ENCODE data around the gene KLHL30.

The KLHL30 gene

DNA sequence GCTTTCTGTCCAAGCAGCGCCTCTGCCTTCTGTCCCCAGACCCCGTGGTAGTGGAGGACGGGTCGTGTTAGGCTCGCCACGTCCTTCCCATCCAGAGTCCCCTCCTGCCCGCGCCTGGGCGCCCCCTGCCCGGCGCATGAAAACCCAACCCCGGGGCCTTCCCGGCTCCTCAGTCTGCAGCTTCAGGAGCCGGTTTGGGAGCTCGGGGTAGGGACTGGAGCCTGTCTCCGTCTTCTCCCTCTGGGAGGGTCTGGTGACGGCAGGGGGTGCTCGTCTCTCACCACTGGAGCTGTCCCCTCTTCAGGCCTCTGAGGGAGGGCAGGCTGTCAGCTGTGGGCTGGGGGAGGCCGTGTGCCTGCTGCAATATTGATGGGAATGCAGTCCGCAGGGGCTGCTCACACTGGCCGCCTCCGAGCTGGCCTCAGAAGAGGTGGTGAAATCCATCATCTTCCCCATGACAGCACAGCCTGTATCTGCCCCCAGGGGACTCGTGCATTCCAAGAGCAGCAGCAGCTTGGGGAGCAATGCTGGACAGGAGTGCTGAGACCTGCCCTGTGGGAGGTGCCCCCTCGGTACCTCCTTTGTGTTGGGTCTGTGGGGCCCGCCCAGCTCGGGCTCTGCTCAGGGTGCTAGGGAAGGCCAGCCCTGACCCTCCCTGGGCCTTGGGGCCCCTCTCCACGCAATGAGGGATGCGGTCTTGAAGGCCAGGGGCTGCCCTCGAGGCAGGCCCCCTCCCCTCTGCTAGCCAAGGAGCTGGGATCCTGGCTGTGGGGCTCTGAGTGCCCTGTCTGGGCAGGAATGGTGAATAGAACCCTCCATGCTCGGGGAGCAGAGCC, 17.8 kb upstream of the KLHL30 start:
- TF ChIP-seq, protein P1, sequence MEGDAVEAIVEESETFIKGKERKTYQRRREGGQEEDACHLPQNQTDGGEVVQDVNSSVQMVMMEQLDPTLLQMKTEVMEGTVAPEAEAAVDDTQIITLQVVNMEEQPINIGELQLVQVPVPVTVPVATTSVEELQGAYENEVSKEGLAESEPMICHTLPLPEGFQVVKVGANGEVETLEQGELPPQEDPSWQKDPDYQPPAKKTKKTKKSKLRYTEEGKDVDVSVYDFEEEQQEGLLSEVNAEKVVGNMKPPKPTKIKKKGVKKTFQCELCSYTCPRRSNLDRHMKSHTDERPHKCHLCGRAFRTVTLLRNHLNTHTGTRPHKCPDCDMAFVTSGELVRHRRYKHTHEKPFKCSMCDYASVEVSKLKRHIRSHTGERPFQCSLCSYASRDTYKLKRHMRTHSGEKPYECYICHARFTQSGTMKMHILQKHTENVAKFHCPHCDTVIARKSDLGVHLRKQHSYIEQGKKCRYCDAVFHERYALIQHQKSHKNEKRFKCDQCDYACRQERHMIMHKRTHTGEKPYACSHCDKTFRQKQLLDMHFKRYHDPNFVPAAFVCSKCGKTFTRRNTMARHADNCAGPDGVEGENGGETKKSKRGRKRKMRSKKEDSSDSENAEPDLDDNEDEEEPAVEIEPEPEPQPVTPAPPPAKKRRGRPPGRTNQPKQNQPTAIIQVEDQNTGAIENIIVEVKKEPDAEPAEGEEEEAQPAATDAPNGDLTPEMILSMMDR (IDR thresholded peaks at IDR 0.05; ENCODE audit: insufficient read depth, low read length, missing control alignments): no peak
- ChIA-PET CTCF (no interaction called here), POLR2A (interaction anchor here (0.6 kb wide), 1 partner anchor 17 kb away, joined by 3 read pairs; no protein-coding TSS in a partner anchor)
- H3K4me3 ChIP-seq (ENCODE audit: low read depth, low read length): no peak overlapping the region
- no peak for DNase-seq (ENCODE audit: low read depth, low spot score)

DNA sequence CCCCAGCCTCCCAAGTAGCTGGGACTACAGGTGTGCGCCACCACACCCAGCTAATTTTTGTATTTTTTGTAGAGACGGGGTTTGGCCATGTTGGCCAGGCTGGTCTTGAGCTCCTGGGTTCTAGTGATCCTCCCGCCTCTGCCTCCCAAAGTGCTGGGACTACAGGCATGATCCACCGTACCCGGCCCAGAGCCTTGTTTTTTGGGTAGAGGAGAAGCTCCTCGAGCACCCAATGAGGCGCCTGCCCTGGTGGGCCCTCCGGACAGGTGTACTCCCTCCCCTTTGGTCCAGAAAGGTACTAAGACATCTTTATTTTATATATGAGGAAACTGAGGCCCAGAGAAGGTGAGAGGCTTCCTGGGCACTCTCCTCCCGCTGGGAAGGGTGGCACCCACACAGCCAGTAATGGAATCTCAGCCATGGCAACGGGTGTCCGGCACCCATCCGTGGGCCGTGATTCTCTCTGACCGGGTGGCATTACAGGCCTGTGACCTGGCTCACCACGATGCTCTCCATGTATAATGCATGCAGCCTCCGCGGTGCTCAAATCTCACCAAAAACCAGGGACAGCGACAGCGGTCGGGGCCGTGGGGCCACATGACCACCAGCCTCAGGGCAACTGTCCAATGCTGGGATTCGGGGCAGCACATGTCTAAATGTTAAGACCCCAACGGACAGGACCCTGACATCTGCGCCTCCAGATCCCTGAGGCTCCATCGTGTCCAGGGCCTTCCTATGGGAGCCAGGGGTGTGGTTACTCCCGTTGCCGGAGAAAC, 16.8 kb upstream of the KLHL30 start:
- no peak overlapping the region for H3K4me3 ChIP-seq (ENCODE audit: low read depth, low read length)
- TF ChIP-seq, protein P1 (IDR thresholded peaks at IDR 0.05; ENCODE audit: insufficient read depth, low read length, missing control alignments): no peak
- POLR2A ChIA-PET: no interaction called here
- CTCF ChIA-PET: no interaction called here
- no peak for DNase-seq (ENCODE audit: low read depth, low spot score)

DNA sequence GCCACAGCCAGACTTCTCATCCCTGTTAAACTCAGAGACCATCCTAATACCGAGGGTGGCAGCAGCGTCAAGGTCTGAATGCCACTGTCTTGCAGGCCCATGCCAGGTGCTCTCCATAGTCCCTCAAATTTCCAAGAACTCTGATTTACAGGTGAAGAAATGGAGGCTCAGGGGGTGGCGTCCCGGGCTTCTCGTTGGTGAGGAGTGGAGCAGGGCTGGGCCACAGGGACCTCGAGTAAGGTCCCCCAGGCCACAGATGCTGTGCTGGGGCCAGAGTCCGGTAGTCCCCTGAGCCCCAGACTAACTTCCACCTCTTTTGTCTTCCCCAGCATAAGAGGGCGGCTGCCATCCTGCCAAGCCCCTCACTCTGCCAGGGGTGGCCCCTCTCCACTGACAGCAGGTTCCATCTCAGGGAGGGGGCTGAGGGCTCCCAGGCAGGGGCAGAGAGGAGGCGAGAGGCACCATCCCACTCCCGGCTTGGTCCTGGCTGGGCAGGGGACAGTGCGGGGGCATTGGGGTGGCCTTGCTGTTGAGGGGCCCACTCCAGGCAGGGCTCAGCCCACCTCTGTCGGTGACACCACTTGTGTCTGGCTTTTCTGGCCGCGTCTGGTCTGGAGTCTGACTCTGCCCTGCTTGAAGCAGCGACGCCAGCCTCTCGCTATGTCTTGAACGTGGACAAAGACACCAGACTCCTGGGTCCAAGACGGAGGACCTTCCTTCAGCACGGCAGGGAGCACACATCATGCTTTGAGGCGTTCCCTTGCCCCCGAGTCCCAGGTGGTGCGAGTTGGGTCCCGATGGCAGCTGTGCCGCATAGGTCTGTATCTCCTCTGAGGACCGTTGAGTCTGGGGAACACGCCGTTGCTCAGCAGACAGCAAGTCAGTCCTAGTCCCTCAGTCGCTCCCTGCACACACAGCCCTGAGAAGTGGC, 15.9 kb upstream of the KLHL30 start:
- no peak overlapping the region for H3K4me3 ChIP-seq (ENCODE audit: low read depth, low read length)
- POLR2A ChIA-PET: no interaction called here
- TF ChIP-seq, protein P1 (IDR thresholded peaks at IDR 0.05; ENCODE audit: insufficient read depth, low read length, missing control alignments): no peak
- DNase-seq (ENCODE audit: low read depth, low spot score): no peak
- CTCF ChIA-PET: no interaction called here

DNA sequence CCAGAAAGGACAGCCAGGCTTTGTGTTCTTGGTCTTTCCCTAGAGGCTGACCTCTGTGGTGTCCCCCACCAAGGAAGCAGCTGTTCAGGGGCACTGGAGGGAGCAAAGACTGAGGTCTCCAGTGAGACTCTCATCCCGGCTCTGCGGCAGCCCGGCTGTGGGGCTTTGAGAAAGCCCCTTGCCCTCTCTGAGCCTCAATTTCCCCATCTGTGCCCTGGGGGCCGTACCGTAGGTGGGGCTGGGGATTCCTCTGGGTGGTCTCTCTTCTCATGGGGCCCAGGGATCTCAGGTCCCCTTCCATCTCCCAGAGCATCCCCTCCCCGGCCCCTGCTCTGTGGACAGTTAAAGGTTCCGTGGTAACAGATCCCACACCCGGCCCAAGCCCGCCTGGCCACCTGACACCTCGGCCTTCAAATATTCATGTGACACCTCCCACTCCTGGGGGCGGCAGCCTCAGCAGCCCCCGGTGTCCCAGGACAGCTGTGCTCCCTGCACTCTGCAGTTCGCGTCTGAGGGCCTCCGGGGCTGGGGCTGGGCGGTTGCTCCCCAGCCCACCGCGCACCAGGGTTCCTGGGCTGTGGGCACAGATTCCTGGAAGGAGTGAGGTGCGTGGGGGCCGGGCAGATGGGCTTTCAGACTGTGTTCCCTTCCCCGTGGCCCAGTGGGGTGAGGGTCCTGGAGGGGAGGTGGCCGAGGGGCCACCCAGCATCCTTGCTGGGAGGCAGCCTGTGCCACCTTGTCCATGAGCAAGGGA, 15.1 kb upstream of the KLHL30 start:
- ChIA-PET POLR2A (no interaction called here), CTCF (no interaction called here)
- TF ChIP-seq, protein P1 (IDR thresholded peaks at IDR 0.05; ENCODE audit: insufficient read depth, low read length, missing control alignments): no peak
- no peak for DNase-seq (ENCODE audit: low read depth, low spot score)
- no peak overlapping the region for H3K4me3 ChIP-seq (ENCODE audit: low read depth, low read length)

DNA sequence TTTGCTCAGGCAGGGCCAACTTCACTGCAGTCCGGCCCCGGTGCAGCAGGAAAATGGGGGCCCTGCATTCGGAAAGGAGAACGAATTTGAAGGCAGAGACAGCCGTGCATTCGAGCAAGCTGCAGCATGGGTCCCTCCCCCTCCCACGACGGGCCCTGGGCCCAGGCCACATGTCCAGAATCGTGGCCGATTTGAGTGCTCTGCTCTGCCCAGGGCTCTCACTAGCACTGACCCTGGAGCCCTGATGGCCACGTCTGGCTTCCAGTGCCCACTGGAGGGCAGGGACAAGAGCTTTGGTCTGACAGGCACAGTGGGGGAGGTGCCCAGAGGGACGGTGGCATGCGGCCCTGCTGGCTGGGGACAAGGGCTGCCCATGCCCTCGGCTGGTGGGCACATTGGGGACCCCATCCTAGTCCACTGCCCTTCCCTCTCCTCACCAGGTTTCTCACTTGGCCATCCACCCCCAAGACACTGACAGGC, 14.4 kb upstream of the KLHL30 start:
- no peak overlapping the region for H3K4me3 ChIP-seq (ENCODE audit: low read depth, low read length)
- CTCF ChIA-PET: no interaction called here
- TF ChIP-seq, protein P1 (IDR thresholded peaks at IDR 0.05; ENCODE audit: insufficient read depth, low read length, missing control alignments): no peak
- POLR2A ChIA-PET: no interaction called here
- no peak for DNase-seq (ENCODE audit: low read depth, low spot score)
